ENCODE measurements around the gene SERPIND1.

DNA sequence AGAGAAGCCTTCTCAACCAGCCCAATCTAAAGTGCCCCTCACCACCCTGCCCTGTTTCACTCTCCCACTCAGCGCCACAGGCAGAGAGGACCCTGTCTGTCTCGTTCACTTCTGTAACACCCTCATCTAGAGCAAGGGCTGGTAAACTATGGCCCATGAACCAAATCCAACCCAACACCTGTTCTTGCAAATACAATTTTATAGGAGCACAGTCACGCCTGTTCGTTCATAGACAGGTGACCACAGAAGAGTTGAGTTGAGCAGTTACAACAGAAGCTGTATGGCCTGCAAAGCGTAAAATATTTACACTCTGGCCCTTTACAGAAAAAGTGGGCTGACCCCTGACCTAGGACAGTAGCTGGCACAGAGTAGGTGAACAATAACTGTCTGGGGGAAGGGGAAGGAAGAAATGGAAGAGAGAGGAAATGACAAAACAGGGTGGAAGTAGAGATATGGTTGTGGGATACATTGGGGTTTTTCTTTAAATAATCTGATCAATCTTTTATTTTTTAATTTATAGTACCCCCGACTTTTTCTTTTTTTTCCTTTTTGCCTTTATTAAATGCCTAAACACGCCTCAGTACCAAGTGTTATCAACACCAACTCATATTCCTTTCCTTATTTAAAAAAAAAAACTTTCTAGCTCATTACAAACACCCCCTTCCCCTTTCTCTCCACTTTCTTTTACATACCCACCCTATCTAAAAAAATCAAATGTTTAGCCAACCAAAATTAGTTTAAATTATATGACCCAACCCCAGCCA, 20.9 kb downstream of the SERPIND1 start:
- TF ChIP-seq, protein P1, sequence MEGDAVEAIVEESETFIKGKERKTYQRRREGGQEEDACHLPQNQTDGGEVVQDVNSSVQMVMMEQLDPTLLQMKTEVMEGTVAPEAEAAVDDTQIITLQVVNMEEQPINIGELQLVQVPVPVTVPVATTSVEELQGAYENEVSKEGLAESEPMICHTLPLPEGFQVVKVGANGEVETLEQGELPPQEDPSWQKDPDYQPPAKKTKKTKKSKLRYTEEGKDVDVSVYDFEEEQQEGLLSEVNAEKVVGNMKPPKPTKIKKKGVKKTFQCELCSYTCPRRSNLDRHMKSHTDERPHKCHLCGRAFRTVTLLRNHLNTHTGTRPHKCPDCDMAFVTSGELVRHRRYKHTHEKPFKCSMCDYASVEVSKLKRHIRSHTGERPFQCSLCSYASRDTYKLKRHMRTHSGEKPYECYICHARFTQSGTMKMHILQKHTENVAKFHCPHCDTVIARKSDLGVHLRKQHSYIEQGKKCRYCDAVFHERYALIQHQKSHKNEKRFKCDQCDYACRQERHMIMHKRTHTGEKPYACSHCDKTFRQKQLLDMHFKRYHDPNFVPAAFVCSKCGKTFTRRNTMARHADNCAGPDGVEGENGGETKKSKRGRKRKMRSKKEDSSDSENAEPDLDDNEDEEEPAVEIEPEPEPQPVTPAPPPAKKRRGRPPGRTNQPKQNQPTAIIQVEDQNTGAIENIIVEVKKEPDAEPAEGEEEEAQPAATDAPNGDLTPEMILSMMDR (IDR thresholded peaks at IDR 0.05; ENCODE audit: poor library complexity) = no peak
- no peak for TF ChIP-seq EZH2 (IDR thresholded peaks at IDR 0.05; ENCODE audit: borderline replicate concordance)
